ENCODE data around the gene DRAXIN.

DRAXIN gene

DNA sequence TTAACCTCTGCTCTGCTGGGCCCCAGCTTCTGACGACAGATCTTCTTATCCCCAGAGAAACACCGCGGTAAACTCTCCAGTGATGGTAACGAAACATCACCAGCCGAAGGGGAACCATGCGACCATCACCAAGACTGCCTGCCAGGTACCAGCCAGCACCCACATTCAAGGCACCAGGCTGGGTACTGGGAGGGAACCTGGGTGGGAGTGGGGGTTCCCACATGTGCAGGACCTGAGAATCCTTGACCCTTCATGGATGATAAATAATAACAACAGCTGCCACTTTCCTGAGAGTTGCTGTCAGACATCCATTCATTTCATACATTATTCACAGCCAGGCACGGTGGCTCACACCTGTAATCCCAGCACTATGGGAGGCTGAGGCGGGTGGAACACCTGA, 20.8 kb downstream of the DRAXIN start:
- no peak for DNase-seq

DNA sequence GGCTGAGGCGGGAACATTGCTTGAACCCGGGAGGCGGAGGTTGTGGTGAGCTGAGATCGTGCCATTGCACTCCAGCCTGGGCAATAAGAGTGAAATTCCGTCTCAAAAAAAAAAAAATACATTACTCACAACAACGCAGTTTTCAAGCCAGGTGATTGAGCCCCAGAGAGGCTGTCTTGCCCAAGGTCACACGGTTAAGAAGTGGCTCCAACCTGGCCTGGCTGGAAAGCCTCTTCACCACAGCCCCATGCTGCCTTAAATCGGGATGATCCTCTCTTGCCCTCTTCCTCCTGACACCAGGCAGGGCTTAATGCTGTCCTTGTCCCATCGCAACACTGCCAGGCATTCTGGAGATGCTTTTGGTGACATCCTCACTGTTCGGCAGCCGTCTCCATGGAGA, 21.6 kb downstream of the DRAXIN start:
- DNase-seq, result no peak

DNA sequence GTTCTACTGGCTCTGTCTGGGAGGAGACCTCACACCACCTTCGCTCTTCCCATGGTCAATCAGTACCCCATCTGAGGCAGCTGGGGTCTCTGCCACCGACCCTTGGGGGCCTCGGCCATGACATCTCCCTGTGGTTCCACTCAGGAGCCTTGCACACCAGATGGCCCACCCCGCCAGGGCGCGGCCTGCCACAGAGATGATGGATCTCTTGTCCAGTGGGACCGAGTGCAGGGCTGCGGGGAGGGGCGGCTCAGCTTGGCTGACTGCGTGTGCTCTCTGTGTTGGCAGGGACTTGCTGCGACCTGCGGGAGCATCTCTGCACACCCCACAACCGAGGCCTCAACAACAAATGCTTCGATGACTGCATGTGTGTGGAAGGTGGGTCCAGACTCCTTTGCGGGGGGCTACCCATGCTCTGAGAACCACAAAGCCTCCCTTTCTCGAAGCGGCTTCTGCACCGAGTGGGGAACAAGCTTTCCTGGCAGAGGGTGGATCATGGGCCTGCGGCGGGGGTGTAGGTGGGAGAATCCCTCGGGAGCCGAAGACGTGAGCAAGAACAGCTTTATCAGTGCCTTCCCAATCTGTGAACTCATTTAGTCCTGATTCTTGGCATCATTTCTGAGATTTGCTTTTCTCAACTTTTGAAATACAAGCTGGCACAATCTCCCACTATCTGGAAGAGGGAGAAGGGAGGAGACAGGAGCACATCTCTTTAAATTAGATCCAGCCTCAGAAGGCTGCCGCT, 23.5 kb downstream of the DRAXIN start:
- DNase-seq, result no peak

DNA sequence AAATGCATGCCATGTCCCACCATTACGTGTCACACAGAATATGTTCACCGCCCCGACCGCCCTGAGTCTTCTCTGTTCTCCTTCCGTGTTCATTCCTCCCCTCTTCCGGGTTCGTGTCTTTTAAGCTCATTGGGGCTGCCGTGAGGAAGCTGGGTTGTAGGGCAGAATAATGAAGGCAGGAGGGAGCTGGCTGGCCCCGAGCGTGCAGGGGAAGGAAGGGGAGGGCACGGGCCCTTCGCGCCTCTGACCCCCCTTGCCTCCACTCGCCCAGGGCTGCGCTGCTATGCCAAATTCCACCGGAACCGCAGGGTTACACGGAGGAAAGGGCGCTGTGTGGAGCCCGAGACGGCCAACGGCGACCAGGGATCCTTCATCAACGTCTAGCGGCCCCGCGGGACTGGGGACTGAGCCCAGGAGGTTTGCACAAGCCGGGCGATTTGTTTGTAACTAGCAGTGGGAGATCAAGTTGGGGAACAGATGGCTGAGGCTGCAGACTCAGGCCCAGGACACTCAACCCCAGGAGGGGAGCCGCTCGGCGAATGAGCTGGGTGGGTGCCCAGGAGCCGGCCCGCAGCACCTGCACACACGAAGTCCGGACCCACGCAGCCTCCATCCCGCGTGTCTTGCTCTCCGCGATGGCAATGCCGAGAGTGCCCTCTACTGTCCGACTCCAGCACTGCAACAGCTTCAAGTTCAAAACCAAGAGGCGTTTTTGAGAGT, 28.0 kb downstream of the DRAXIN start:
- DNase-seq, result no peak

DNA sequence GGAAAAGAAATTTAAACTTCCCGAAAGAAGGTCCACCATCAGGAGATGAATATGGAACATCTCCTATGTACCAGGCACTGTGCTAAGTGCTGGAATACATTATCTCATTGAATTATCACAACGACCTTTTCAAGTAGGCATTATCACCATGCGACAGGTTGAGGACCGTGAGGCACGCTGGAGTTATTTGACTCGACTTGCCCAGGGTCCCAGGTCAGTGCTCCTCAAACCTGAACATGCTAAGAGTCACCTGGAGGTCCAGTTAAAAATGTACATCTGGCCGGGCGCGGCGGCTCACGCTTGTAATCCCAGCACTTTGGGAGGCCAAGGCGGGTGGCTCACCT, 28.5 kb downstream of the DRAXIN start:
- DNase-seq, result no peak

DNA sequence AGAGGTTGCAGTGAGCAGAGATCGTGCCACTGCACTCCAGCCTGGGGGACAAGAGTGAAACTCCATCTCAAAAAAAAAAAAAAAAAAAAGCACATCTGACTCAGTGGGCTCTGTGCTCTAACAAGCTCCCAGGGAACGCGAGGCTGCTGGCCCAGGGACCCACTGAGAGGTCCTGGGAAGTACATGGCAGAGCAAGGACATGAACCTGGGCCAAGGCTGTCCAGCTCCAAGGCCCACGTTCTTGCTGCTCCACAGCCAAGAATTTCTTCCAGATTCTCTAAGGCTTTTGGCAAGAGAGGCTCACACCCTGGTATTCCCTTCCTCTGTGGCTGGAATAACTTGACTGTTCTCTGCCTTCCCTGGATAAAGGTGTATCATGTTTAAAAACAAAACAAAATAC, 29.0 kb downstream of the DRAXIN start:
- no peak for DNase-seq

DNA sequence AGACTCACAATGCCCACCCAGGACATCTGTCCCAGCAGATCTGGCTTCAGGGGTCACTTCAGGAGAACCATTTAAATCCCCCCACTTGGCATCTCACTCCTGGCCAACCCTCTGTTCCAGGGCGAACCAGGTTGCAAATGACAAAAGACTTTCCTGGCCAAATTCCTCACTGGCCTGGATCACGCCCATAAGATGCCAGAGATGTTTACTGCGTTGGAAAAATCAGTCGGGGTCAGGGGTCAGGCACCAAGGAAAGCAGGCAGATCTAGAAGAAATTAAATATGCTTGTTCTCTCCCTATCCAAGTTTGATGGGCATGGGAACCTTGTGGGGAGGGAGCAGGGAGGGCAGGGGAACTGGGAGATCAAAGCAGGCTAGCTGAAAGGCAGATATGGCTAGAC, 29.8 kb downstream of the DRAXIN start:
- no peak for DNase-seq

DNA sequence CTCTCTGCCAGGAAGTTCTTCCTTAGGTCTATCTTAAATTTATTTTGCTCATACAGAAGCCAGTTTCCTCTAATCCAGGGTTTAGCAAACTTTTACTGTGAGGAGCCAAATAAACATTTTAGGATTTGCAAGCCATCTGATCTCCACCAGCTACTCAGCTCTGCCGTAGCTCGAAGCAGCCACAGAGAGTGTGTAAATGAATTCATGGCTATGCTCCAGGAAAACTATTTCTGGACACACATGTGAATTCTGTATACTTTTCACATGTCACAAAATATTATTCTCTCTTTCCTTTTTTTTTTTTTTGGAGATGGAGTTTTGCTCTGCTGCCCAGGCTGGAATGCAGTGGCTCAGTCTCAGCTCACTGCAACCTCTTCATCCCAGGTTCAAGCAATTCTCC, 31.0 kb downstream of the DRAXIN start:
- DNase-seq, result no peak

DNA sequence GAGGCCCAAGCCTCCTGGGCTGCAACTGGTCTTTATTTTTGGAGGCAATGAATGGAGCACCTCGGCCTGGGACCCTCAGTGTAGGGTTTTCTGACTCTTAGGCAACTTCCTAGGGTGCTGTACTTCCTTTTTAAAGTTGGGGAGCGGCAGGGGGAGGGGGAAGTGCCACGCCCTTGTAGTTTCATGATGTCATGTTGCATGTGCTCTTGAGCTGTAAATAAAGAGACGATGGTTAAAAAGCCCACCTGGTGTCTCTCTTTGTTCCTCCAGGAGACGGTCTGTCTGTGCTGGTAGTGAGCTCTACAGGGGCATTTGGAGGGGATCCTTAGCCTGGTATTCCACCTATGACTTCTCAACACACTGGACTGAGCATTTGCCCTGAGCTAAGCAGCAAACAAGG, 34.1 kb downstream of the DRAXIN start:
- no peak for DNase-seq

DNA sequence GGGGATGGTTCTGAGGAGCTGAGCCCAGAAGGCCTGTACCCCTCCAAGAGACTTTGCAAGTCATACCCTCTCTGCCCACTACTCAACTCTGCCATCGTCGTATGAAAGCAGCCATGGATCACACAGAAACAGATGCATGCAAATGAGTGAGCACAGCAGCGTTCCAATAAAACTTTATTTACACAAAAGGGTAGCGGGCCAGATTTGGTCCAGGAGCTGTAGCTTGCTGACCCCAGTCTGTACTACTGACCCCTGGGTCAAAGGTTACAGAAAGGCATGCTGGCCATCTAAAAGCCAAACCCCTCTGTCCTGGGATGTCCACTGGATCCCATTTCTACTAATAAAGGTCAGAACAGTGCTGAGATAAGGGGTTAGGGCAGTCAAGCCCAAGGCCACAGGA, 35.6 kb downstream of the DRAXIN start:
- DNase-seq, result no peak

DNA sequence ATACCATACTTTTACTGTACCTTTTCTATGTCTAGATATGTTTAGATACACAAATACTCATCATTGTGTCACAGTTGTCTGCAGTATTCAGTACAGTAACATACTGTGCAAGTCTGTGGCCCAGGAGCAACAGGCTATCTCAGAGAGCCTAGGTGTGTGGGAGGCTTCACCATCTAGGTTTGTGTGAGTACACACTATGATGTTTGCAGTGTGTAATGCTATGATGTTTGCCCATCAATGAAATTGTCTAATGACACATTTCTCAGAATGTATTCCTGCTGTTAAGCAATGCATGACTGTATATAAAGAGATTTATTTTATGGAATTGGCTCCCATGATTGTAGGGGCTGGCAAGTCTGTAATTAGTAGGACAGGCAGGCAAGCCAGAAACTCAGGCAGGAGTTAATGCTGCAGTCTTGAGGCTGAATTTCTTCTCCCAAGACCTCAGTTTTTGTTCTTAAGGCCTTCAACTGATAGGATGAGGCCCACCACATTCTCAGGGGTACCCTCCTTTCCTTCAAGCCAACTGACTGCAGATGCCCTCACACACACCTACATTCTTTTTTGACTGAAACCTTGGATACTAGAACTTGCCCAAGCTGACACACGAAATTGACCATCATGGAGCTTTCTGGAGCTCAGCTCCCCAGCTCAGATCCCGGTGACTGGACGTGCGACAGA, 36.8 kb downstream of the DRAXIN start:
- DNase-seq, result no peak

DNA sequence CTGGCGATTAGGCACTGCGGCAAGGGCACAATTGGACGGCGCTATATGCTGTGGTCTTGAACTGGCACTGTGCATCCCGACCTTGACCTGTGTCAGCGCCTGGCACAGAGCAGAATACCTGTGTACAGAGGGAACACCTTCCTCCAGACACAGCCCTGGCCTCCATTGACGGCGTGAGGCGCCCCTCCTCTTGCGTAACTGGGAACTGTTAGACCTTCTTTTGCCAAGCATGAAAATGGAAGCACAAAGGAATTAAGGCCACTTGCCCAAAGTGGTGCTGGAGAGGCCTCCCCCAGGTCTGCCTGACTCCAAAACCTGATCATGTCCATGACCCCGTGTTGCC, 37.6 kb downstream of the DRAXIN start:
- no peak for DNase-seq

DNA sequence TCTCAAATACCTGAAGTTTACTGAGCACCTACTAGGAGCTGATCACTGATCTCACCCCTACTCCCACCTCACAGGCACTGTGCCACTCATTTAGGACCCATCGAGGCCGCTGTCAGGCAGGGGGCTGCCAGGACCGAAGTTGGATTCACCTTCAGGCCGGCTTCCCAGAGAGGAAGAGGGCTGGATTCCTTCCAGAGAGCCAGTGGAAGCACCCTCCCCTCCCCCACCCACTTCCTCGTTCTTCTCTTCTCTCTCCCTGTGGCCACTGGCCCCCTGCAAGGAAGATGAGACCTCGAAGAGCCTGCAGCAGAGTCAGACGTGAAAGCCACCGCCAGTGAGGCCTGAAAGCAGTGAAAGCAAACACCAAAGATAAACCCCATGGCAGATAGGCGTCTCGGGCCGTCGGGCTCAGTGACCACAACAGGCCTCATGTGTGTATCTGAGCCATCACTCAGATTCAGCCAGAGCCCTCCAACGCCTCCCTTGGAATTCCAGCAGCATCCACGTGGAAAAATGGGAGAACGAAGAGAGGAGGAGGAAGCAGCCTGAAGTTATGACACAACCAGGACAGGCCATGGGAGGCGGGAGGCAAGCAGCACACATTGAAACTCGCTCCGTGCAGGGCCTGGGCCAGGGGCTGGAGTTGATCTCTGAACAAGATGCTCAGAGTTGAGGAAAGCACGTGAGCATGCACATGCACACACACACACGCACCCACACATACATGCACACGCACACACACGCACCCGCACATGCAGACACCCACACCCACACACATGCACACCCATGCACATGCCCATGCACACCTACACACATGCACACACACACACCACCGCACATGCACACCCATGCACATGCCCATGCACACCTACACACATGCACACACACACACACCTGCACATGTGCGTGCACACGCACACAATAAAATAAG, 38.3 kb downstream of the DRAXIN start:
- DNase-seq, result no peak

DNA sequence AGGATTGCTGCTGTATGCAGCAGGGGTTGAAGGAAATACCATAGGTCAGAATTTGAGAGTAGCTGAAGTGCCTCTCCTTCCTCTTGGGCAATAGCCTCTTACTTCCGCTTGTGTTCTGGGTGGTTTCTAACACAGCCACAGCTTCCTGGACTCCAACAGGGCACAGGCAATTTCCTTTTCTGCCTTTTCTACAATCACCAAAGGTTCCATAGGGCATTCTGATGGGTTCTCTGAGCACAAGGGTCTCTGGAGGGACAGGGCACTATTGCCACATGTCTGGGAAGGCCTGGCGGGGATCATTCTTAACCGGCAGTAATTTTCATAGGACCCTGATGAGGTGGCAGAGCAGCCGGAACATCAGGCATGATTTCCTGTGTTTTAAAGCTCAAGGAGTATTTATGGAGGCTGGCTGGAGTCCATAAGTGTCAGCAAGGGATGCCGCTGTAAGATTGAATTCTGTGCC, 39.0 kb downstream of the DRAXIN start:
- no peak for DNase-seq

DNA sequence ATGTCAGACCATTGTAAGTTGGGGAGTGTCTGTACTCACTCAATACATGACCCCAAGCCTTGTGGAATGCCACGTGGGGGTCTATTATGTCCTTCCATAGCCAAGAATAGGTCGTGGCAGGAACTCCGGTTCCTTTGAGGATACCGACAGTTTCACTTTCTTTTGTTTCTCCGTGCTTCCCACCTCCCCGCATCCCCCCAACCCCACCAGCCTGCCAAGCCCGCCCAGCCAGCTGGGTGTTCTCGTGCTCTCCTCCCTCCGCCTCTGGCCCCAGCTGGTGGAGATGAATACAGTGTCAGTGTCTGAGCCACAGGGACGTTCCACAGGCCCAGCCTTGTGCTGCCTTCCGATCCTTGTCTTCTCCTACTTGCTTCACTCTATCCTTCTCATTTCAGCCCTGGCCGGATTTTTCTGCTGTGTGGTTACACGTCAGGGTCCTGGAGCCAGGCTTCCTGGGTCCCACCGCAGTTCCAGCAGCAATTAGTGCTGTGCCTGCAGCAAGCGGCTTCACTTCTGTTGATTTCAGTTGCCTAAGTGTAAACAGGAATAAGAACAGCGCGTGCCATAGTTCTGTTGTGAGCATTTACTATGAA, 40.3 kb downstream of the DRAXIN start:
- no peak for DNase-seq

DNA sequence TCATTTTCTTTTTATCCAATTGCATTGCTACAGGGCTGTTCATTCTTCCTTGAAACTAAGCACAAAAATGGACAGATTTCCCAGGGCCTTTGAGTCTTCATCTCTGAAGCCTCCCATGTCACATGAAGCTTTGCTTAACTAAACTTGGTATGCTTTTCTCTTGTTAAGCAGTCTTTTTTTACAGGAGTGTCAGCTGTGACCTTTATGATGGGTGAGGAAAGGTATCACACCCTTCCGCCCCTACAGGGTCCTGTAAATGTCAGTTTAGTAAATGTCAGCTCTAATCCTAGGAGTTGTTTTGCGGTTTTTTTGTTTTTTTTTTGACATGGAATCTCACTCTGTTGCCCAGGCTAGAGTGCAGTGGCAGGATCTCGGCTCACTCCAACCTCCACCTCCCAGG, 41.8 kb downstream of the DRAXIN start:
- DNase-seq, result no peak

DNA sequence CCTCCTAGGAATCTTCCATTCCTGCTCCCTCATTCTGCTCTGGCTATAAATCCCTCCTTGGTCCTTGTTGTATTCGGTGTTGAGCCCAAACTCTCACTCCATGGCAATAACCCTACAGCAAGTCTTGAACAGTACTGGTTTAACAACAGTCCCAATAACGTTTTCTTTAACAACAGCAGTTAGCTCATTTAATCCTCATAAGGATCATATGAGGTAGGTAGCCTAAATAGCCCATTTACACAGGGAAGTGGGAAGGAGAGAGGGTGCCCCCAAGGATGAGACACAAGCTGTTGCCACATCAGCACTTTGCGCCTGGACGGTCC, 44.0 kb downstream of the DRAXIN start:
- no peak for DNase-seq

DNA sequence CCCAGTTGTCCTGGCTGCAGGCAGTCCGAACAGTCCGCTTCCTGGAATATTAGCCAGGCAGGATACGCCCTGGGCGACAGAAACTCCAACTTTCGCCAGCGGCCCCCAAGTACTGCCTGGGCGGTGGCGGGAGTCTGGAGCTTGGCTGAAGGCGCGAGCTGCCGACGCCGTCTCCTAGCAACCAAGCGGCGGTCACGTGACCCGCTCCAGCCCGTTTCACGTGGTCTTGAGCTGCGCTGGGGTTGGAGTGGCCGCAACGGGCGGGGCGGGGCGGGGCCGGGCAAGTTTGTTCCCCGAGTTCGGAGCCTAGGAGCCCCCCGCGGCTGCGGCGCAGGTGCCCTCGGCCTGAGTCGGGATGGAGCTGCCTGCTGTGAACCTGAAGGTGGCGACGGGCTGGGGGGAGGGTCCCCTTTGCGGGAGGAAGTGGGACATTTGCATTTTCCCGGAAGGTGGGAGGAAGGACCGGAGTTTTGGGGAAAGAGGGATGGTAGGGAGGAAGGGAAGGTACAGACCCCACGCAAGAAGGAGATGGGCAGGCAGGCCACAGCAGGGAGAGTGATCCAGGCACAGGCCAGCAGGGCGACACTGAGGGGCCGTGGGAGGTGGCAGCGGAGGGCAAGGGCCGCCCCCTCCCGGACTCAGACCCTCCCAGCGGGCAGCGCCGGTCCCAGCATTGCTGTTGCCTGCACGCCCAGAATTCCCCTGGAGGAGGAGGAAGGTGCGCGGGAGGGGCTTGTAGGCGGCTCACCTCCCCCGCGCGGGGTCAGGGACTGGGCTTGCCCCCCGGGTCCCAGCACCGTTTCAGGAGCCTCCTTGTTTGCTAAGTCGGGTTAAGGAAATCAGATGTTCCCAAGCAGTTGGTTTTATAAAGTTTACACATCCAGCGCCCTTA, 44.6 kb downstream of the DRAXIN start, which contains the start of gene AGTRAP:
Gene AGTRAP (plus strand): TSS at position 283 of the 892 bp plus-strand sequence. CDS start 73 bp downstream, at position 356.
- no peak for DNase-seq

DNA sequence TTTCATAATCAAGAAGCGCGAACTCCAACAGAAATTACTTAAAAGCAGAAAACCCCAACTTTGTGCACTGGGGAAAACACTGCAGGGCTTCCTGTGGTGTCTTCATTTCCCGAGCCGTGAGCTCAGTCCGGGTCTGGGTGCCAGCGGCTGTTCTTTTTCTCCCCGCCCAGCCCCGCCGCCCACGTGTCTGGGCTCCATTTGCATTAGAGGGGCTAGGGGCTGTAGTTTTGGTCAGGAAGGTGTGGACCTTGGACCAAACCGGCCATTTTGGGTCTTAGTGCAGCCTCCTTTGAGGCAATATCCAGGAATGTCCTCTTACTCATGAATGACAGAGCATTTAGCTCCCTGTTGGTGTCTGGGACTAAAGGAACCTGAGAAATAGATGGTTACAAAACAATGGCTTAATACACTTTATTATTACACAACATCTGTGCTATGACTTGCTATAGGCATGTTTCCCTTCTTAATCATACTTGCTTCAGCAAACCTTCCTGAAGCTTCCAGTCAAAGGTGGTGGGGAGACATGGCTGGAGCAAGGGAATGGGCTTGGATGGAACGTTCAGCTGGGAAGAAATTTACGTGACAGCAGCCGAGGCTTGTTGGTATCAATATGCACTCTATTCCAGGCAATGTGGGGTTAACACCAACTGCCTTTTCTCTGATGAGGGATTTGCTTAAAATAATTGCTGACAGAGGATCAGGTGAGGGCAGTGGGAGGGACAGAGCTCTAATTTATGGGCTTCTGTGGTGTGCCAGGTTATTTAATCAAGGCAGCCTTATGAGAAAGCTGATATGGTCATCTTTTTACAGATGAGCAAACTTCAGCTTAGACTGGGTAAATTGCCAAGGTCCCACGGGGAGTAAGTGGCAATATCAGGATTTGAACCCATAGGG, 45.5 kb downstream of the DRAXIN start:
- DNase-seq, result no peak

DNA sequence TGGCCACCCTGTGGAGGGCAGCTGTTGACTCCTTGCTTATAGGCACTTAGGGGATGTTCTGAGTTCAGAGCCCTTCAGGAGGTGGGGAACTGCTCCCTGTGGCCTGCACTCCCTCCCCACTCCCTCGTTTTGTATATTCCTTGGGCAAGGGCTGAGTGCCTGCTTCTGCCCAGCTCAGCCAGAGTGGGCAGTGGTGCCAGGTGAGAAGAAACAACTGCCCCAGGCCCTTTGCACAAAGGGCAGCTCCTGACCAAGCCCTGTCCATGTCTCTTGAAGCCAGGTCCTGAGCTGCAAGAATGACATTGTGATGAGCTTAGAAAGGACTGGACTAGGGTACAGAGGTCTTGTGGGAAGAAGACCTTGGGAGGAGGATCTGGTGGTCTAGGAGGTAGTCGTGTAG, 46.6 kb downstream of the DRAXIN start:
- DNase-seq, result no peak

DNA sequence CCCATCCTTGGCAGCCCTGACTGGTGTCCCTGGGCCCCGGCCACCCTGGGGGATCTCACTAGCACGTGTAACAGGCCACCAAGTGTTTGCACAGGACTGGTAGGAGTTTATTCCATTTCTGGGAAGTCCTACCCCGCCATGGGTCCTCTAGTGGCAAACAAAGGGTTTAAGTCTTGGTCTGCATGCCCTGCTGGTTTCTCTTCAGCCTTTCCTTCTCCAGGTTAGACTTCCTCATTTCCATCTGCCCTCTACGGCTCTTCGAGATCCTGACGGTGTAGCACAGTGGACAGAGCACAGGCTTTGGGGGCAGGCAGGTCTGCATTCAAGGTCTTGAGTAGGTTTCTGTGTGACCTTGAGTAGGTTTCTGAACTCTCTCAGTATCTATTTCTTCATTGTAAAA, 47.3 kb downstream of the DRAXIN start:
- no peak for DNase-seq

Data from cortex of kidney (tissue), 1 donor.